Liver (tissue), 9 donors: ENCODE measurements around the gene BRDT. TPM values are rescaled to one million over a fixed set of nuclear protein-coding genes. Genes with fewer than 3 reads are reported as not detected.
A peak's percentile ranks its signal among the peaks of the same experiment; 100 is the strongest.

Experiments used
- DNase-seq: peaks from one replicate; pipeline ENCODE4 v3.0.0-alpha.2; 2017; ENCODE audit warnings: low spot score
- H3K27ac ChIP-seq, 2 donors: one replicate each; pipeline ENCODE4 v1.7.0; 2013; ENCODE audit warnings: inconsistent platforms in 2 of 2, low read length in 2 of 2, control low read depth in 1 of 2, low read depth in 1 of 2, mild to moderate bottlenecking in 1 of 2
- H3K27me3 ChIP-seq, 4 donors: one replicate each; pipeline versions ENCODE4 v1.6.1 to v1.7.0; 2013; ENCODE audit warnings: low read length in 3 of 4, inconsistent platforms in 1 of 4, mild to moderate bottlenecking in 1 of 4, moderate library complexity in 1 of 4; ENCODE audit not compliant: control insufficient read depth in 4 of 4, insufficient read depth in 4 of 4
- H3K36me3 ChIP-seq, 4 donors: one replicate each; pipeline versions ENCODE4 v1.6.1 to v1.7.0; 2013; ENCODE audit warnings: low read length in 3 of 4, mild to moderate bottlenecking in 3 of 4, low read depth in 1 of 4, moderate library complexity in 1 of 4; ENCODE audit not compliant: control insufficient read depth in 4 of 4, insufficient read depth in 3 of 4
- H3K4me1 ChIP-seq, 4 donors: one replicate each; pipeline versions ENCODE4 v1.6.1 to v1.7.0; 2013; ENCODE audit warnings: low read length in 3 of 4, mild to moderate bottlenecking in 3 of 4, moderate library complexity in 1 of 4; ENCODE audit not compliant: control insufficient read depth in 4 of 4, insufficient read depth in 4 of 4
- H3K4me3 ChIP-seq, 3 donors: one replicate each; pipeline versions ENCODE4 v1.6.1 to v1.7.0; 2013; ENCODE audit warnings: low read length in 3 of 3, control low read depth in 1 of 3, low read depth in 1 of 3, mild to moderate bottlenecking in 1 of 3
- H3K9ac ChIP-seq, 2 donors: one replicate each; pipeline ENCODE4 v1.7.0; 2013; ENCODE audit warnings: low read length in 2 of 2, mild to moderate bottlenecking in 2 of 2, moderate library complexity in 2 of 2, control low read depth in 1 of 2, low read depth in 1 of 2
- H3K9me3 ChIP-seq, 4 donors: one replicate each; pipeline versions ENCODE4 v1.6.1 to v1.7.0; 2013; ENCODE audit warnings: low read length in 3 of 4; ENCODE audit not compliant: control insufficient read depth in 4 of 4
- EGR1 ChIP-seq, 2 donors: IDR thresholded peaks; 2 replicates each; pipeline ENCODE4 v1.6.1; 2016 to 2018; ENCODE audit warnings: antibody characterized with exemption in 2 of 2, low read depth in 2 of 2
- FOXA1 ChIP-seq: IDR thresholded peaks from 2 replicates; pipeline ENCODE4 v1.6.1; 2016; ENCODE audit warnings: antibody characterized with exemption
- FOXA2 ChIP-seq: IDR thresholded peaks from 2 replicates; pipeline ENCODE4 v1.6.1; 2016; ENCODE audit warnings: antibody characterized with exemption
- GABPA ChIP-seq, 2 donors: IDR thresholded peaks in 1 of 2; conservative IDR thresholded peaks in 1 of 2; 2 replicates each; pipeline ENCODE4 v1.6.1; 2016; ENCODE audit warnings: antibody characterized with exemption in 2 of 2, mild to moderate bottlenecking in 1 of 2, moderate library complexity in 1 of 2
- HNF4A ChIP-seq, 2 donors: conservative IDR thresholded peaks; 2 replicates each; pipeline ENCODE4 v1.6.1; 2016; ENCODE audit warnings: antibody characterized with exemption in 2 of 2, mild to moderate bottlenecking in 2 of 2
- JUND ChIP-seq, 2 donors: IDR thresholded peaks; 2 replicates each; pipeline ENCODE4 v1.6.1; 2016; ENCODE audit warnings: antibody characterized with exemption in 2 of 2
- NR2F2 ChIP-seq: IDR thresholded peaks from 2 replicates; pipeline ENCODE4 v1.6.1; 2016; ENCODE audit warnings: antibody characterized with exemption
- RAD21 ChIP-seq, 2 donors: IDR thresholded peaks; 2 replicates each; pipeline ENCODE4 v1.6.1; 2016; ENCODE audit warnings: antibody characterized with exemption in 2 of 2, mild to moderate bottlenecking in 2 of 2
- RXRA ChIP-seq, 2 donors: IDR thresholded peaks; 2 replicates each; pipeline ENCODE4 v1.6.1; 2017 to 2018; ENCODE audit warnings: antibody characterized with exemption in 2 of 2, mild to moderate bottlenecking in 1 of 2
- SP1 ChIP-seq: IDR thresholded peaks from 2 replicates; pipeline ENCODE4 v1.6.1; 2018; ENCODE audit warnings: antibody characterized with exemption, mild to moderate bottlenecking
- TAF1 ChIP-seq: conservative IDR thresholded peaks from 2 replicates; pipeline ENCODE4 v1.6.1; 2016; ENCODE audit warnings: antibody characterized with exemption, mild to moderate bottlenecking
- YY1 ChIP-seq: IDR thresholded peaks from 2 replicates; pipeline ENCODE4 v1.6.1; 2016; ENCODE audit warnings: antibody characterized with exemption, mild to moderate bottlenecking
- WGBS: extraction: QIAGEN DNeasy Blood & Tissue Kit; methylation state at CpG from one replicate; pipeline ENCODE4 v1.1.7; 2013; 5-methylcytosine and 5-hydroxymethylcytosine counted together
- polyA plus RNA-seq, 2 donors: library from polyadenylated mRNA; stranded (reverse) in 1 of 2; unstranded in 1 of 2; fragments of 200-250 nt in 1 of 2; fragments of >200 nt in 1 of 2; fragmentation: Nextera tagmentation in 1 of 2; extraction: Ambion mirVana in 1 of 2; gene quantifications; one replicate each; pipeline versions ENCODE4 v1.2.1 to v1.2.3, GENCODE V29; 2013 to 2015
- total RNA-seq, 2 donors: library from RNA; depleted of rRNA; stranded (reverse); fragments of >200 nt; gene quantifications; one replicate each; pipeline ENCODE4 v1.2.3, GENCODE V29; 2014
- TF ChIP-seq, protein P1 (sequence below): IDR thresholded peaks from 2 replicates; pipeline ENCODE4 v1.6.1; 2016; ENCODE audit warnings: antibody characterized with exemption
- TF ChIP-seq, protein P2 (sequence below): IDR thresholded peaks from 2 replicates; pipeline ENCODE4 v1.6.1; 2016; ENCODE audit warnings: antibody characterized with exemption
- TF ChIP-seq, protein P3 (sequence below): IDR thresholded peaks from 2 replicates; pipeline ENCODE4 v1.6.1; 2016; ENCODE audit warnings: antibody characterized with exemption
- TF ChIP-seq, protein P4 (sequence below): fragments of 150-350 bp; IDR thresholded peaks from 2 replicates; pipeline ENCODE4 v1.5.1; 2017; ENCODE audit warnings: improper control_type of control experiment, low read depth, low read length; ENCODE audit not compliant: missing input control
- donor health status: healthy.
- donor health status: healthy.
- donor health status: healthy.
- donor health status: healthy.
- donor health status: healthy.

Gene BRDT
- total and polyA plus RNA-seq, 4 donors = not detected

DNA sequence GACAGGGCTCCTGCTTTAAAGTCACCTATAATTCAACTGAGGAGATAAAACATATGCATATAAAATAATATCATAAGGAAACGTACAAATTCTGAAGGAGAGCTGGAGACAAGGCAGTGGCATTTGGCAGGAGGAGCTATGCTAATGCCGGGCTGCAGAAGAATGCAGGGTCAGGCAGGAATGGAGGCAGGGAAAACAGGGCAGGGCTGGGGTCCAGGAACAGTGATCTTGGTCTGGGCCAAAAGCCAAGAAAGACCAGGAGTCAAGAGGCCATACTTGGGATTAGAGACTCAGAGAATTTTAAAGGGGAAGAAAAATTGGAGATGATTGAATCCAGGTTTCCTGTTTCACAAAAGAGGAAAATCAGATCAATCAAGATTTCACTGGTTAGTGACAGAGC, 20.0 kb upstream of the BRDT start:
- no peak for DNase-seq
- H3K9me3 ChIP-seq = no peaks in the 10 kb centered on the region
- H3K36me3 ChIP-seq = no peaks in the 10 kb centered on the region
- H3K4me3 ChIP-seq = no peak overlapping the region
- no peaks in the 10 kb centered on the region for H3K4me1 ChIP-seq
- TF ChIP-seq RAD21 (IDR thresholded peaks at IDR 0.05) = peak in 1 of 2 donors; percentile 19
- TF ChIP-seq FOXA2 = no peak
- TF ChIP-seq NR2F2 = peak; percentile 67
- H3K9ac ChIP-seq = no peak overlapping the region
- WGBS = 28% methylated on average over 2 of the region's 2 CpGs
- H3K27me3 ChIP-seq = no peaks in the 10 kb centered on the region
- H3K27ac ChIP-seq = no peak overlapping the region

DNA sequence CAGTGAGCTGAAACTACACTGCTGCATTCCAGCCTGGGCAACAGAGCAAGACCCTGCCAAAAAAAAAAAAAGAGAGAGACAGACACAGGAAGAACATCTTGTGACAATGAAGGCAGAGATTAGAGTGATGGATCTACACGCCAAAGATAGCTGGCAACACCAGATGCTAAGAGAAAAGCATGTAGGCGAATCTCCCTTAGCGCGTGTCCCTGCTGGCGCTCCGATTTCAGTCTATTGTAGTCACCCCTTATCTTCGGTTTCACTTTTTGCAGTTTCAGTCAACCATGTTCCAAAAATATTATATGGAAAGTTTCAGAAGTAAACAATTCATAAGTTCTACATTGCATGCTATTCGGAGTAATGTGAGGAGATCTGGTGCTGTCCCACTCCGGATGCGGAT, 11.6 kb upstream of the BRDT start:
- Histone ChIP-seq H3K27me3 (peaks cover 0 to 2% (median 0%) of the 10 kb centered on the region in 4 donors), H3K4me1 (no peaks in the 10 kb centered on the region), H3K36me3 (no peaks in the 10 kb centered on the region), H3K27ac (no peak overlapping the region), H3K9ac (no peak overlapping the region), H3K4me3 (no peak overlapping the region), H3K9me3 (peaks cover 0 to 5% (median 0%) of the 10 kb centered on the region in 4 donors)
- TF ChIP-seq RAD21 (IDR thresholded peaks at IDR 0.05) (no peak), RXRA (IDR thresholded peaks at IDR 0.05) (no peak), FOXA1 (no peak), JUND (IDR thresholded peaks at IDR 0.05) (no peak), TAF1 (no peak), FOXA2 (no peak), EGR1 (IDR thresholded peaks at IDR 0.05; ENCODE audit: low read depth in 2 of 2) (no peak), NR2F2 (no peak), YY1 (no peak), HNF4A (conservative IDR thresholded peaks at IDR 0.05) (no peak)
- TF ChIP-seq, protein P1, sequence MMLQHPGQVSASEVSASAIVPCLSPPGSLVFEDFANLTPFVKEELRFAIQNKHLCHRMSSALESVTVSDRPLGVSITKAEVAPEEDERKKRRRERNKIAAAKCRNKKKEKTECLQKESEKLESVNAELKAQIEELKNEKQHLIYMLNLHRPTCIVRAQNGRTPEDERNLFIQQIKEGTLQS = no peak
- TF ChIP-seq, protein P2, sequence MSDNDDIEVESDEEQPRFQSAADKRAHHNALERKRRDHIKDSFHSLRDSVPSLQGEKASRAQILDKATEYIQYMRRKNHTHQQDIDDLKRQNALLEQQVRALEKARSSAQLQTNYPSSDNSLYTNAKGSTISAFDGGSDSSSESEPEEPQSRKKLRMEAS = no peak
- TF ChIP-seq, protein P3, sequence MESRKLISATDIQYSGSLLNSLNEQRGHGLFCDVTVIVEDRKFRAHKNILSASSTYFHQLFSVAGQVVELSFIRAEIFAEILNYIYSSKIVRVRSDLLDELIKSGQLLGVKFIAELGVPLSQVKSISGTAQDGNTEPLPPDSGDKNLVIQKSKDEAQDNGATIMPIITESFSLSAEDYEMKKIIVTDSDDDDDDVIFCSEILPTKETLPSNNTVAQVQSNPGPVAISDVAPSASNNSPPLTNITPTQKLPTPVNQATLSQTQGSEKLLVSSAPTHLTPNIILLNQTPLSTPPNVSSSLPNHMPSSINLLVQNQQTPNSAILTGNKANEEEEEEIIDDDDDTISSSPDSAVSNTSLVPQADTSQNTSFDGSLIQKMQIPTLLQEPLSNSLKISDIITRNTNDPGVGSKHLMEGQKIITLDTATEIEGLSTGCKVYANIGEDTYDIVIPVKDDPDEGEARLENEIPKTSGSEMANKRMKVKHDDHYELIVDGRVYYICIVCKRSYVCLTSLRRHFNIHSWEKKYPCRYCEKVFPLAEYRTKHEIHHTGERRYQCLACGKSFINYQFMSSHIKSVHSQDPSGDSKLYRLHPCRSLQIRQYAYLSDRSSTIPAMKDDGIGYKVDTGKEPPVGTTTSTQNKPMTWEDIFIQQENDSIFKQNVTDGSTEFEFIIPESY = no peak
- TF ChIP-seq, protein P4, sequence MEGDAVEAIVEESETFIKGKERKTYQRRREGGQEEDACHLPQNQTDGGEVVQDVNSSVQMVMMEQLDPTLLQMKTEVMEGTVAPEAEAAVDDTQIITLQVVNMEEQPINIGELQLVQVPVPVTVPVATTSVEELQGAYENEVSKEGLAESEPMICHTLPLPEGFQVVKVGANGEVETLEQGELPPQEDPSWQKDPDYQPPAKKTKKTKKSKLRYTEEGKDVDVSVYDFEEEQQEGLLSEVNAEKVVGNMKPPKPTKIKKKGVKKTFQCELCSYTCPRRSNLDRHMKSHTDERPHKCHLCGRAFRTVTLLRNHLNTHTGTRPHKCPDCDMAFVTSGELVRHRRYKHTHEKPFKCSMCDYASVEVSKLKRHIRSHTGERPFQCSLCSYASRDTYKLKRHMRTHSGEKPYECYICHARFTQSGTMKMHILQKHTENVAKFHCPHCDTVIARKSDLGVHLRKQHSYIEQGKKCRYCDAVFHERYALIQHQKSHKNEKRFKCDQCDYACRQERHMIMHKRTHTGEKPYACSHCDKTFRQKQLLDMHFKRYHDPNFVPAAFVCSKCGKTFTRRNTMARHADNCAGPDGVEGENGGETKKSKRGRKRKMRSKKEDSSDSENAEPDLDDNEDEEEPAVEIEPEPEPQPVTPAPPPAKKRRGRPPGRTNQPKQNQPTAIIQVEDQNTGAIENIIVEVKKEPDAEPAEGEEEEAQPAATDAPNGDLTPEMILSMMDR = no peak
- WGBS = 95% methylated on average over 10 of the region's 10 CpGs
- DNase-seq = no peak

DNA sequence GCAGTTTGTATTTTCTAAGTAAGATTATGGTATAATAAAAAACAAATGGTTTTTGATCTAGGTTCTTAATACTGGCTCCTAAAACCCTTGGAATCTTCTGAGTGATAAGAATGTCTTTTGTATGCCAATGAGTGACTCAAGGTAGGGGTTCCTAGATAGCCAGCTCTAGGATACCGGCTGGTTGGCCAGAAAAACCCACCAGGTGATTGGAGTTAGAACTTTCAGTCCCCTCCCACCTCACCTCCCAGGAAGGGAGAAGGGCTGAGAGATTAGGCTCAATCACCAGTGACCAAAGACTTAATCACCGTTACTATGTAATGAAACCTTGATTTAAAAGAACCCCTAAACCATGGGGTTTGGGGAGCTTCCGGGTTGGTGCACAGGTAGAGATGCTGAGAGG, 8.7 kb upstream of the BRDT start:
- H3K27me3 ChIP-seq = peaks cover 0 to 2% (median 0%) of the 10 kb centered on the region in 4 donors
- no peak overlapping the region for H3K9ac ChIP-seq
- H3K4me3 ChIP-seq = no peak overlapping the region
- H3K27ac ChIP-seq = no peak overlapping the region
- no peaks in the 10 kb centered on the region for H3K4me1 ChIP-seq
- WGBS = 78% methylated on average over 3 of the region's 3 CpGs
- peaks cover 0 to 5% (median 0%) of the 10 kb centered on the region in 4 donors for H3K9me3 ChIP-seq
- no peak for DNase-seq
- TF ChIP-seq GABPA (IDR thresholded peaks at IDR 0.05 in 1 of 2, conservative IDR thresholded peaks at IDR 0.05 in 1 of 2) (no peak), RXRA (IDR thresholded peaks at IDR 0.05) (no peak), FOXA2 (no peak), SP1 (no peak), TAF1 (no peak), HNF4A (conservative IDR thresholded peaks at IDR 0.05) (no peak), EGR1 (IDR thresholded peaks at IDR 0.05; ENCODE audit: low read depth in 2 of 2) (no peak)
- TF ChIP-seq, protein P4 = no peak
- TF ChIP-seq, protein P1 = no peak
- no peaks in the 10 kb centered on the region for H3K36me3 ChIP-seq
